KBM-7 (cell line): ENCODE data around the gene LHFPL6.

ENCODE experiments used
- DNase-seq: peaks from one replicate; pipeline ENCODE4 v3.0.0-alpha.2; 2015
- in situ Hi-C: fragments of 300-500 bp; cut with MboI; formaldehyde crosslinking; loops from 2 replicates; pipeline ENCODE4 v1.14.3; 2020; ENCODE audit warnings: low sequenced_read_pairs, low pct_unique_long_range_greater_than_20kb, mixed read lengths

The LHFPL6 gene

GRCh38 chr13:39451301-39451700 is 151.7 kb downstream of the LHFPL6 start:
- in situ Hi-C loops, result no loop called here
- no peak for DNase-seq

GRCh38 chr13:39450176-39450575 is 152.8 kb downstream of the LHFPL6 start:
- no peak for DNase-seq
- in situ Hi-C loops, result no loop called here

- no peak for DNase-seq
- in situ Hi-C loops, result no loop called here
Measured at GRCh38 chr13:39448834-39449233, 154.2 kb downstream of the LHFPL6 start.

- in situ Hi-C loops, result no loop called here
- DNase-seq, result no peak
Measured at GRCh38 chr13:39446865-39447264, 156.1 kb downstream of the LHFPL6 start.

- DNase-seq, result no peak
- in situ Hi-C loops, result no loop called here
Measured at GRCh38 chr13:39444866-39445265, 158.1 kb downstream of the LHFPL6 start.

GRCh38 chr13:39433651-39434050 is 169.3 kb downstream of the LHFPL6 start:
- DNase-seq, result no peak
- in situ Hi-C loops, result no loop called here

GRCh38 chr13:39432196-39432595 is 170.8 kb downstream of the LHFPL6 start:
- in situ Hi-C loops, result no loop called here
- no peak for DNase-seq

- DNase-seq, result no peak
- in situ Hi-C loops, result loop anchor here (25.0 kb wide), 1 partner anchor 189 kb away; the partner anchor contains the start of gene LHFPL6
Measured at GRCh38 chr13:39422845-39423565, 180.0 kb downstream of the LHFPL6 start.

- DNase-seq, result no peak
- in situ Hi-C loops, result loop anchor here (25.0 kb wide), 1 partner anchor 192 kb away; the partner anchor contains the start of gene LHFPL6
Measured at GRCh38 chr13:39419876-39420275, 183.1 kb downstream of the LHFPL6 start.

GRCh38 chr13:39419068-39419467 is 183.9 kb downstream of the LHFPL6 start:
- in situ Hi-C loops, result loop anchor here (25.0 kb wide), 1 partner anchor 193 kb away; the partner anchor contains the start of gene LHFPL6
- DNase-seq, result no peak

GRCh38 chr13:39418424-39418823 is 184.6 kb downstream of the LHFPL6 start:
- in situ Hi-C loops, result loop anchor here (25.0 kb wide), 1 partner anchor 194 kb away; the partner anchor contains the start of gene LHFPL6
- no peak for DNase-seq

GRCh38 chr13:39417643-39418042 is 185.3 kb downstream of the LHFPL6 start:
- in situ Hi-C loops, result loop anchor here (25.0 kb wide), 1 partner anchor 195 kb away; the partner anchor contains the start of gene LHFPL6
- DNase-seq, result no peak

- in situ Hi-C loops, result loop anchor here (25.0 kb wide), 1 partner anchor 195 kb away; the partner anchor contains the start of gene LHFPL6
- no peak for DNase-seq
Measured at GRCh38 chr13:39417131-39417530, 185.9 kb downstream of the LHFPL6 start.

GRCh38 chr13:39415008-39415802 is 187.8 kb downstream of the LHFPL6 start:
- peak; percentile 50 for DNase-seq
- in situ Hi-C loops, result loop anchor here (25.0 kb wide), 1 partner anchor 197 kb away; the partner anchor contains the start of gene LHFPL6

GRCh38 chr13:39414339-39414738 is 188.7 kb downstream of the LHFPL6 start:
- DNase-seq, result no peak
- in situ Hi-C loops, result loop anchor here (25.0 kb wide), 1 partner anchor 198 kb away; the partner anchor contains the start of gene LHFPL6

GRCh38 chr13:39411511-39411910 is 191.5 kb downstream of the LHFPL6 start:
- DNase-seq, result no peak
- in situ Hi-C loops, result loop anchor here (25.0 kb wide), 1 partner anchor 201 kb away; the partner anchor contains the start of gene LHFPL6

GRCh38 chr13:39410964-39411363 is 192.0 kb downstream of the LHFPL6 start:
- in situ Hi-C loops, result loop anchor here (25.0 kb wide), 1 partner anchor 201 kb away; the partner anchor contains the start of gene LHFPL6
- no peak for DNase-seq

- in situ Hi-C loops, result loop anchor here (25.0 kb wide), 1 partner anchor 202 kb away; the partner anchor contains the start of gene LHFPL6
- DNase-seq, result peak; percentile 33
Measured at GRCh38 chr13:39410096-39410901, 192.7 kb downstream of the LHFPL6 start.

GRCh38 chr13:39408512-39408911 is 194.5 kb downstream of the LHFPL6 start:
- in situ Hi-C loops, result loop anchor here (25.0 kb wide), 1 partner anchor 204 kb away; the partner anchor contains the start of gene LHFPL6
- DNase-seq, result no peak
